ENCODE measurements around the gene TCFL5. TPM values are rescaled to one million over a fixed set of nuclear protein-coding genes. Genes with fewer than 3 reads are reported as not detected.

The TCFL5 gene
- total RNA-seq, 1 experiment from 2014 or later, result 20.4 TPM

GRCh38 chr20:62828051-62828450 is 33.6 kb downstream of the TCFL5 start:
- Mint-ChIP-seq H3K4me1 (peaks cover 26% of the 10 kb centered on the region), H3K27ac (no peak overlapping the region), H3K27me3 (ENCODE audit: low read depth) (no peaks in the 10 kb centered on the region), H3K36me3 (peaks cover 4% of the 10 kb centered on the region; the same call in 1 of the 2 replicates), H3K4me3 (no peak overlapping the region), H3K9me3 (no peaks in the 10 kb centered on the region)
- DNase-seq (ENCODE audit: low spot score) (no peak), ATAC-seq (no peak)
- CTCF ChIA-PET, result interaction anchor here (1.0 kb wide), 1 partner anchor 20 kb away, joined by 4 read pairs; no protein-coding TSS in a partner anchor
- POLR2A ChIA-PET, result no interaction called here
- TF ChIP-seq NR1H2 (CRISPR knock-in tag; IDR thresholded peaks at IDR 0.05), result no peak

DNA sequence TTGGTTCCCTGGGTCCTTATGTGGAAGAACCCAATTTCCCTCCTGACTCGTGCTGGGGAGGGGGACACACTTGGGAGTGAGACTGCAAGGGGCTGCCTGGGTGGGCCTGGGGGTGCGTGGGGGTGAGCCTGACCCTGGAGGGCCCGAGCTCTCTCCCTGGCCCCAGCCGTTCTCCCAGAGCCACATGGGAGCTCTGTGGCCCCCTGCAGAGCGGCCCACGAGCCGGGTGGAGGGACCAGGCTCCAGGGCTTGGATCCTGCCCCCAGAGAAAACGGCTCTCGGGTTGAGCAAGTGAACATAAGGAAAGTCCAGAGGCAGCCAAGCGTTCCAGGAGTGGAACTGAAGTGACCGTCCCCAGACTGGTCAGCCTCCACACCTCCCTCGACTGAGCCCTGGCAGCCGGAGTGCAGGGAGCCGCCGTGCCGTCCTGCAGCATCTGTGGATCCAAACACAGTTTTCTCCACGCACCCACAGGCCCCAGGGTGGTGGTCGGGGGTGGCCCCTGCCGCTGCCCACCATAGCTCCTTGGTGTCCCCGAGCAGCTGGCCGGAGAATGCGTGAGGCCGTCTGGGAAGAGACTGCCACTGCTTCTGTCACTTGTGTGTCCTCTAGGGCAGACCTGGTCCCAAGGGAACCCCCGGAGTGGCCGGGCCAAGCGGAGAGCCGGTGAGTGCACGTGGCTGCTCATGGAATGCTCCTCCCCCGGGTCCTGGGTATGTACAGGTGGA is 34.1 kb downstream of the TCFL5 start:
- Mint-ChIP-seq H3K27ac (no peak overlapping the region), H3K4me1 (peaks cover 24% of the 10 kb centered on the region), H3K27me3 (ENCODE audit: low read depth) (no peaks in the 10 kb centered on the region), H3K36me3 (no peaks in the 10 kb centered on the region; the same call in 1 of the 2 replicates), H3K4me3 (no peak overlapping the region), H3K9me3 (no peaks in the 10 kb centered on the region)
- ChIA-PET CTCF (interaction anchor here (1.0 kb wide), 1 partner anchor 20 kb away, joined by 4 read pairs; no protein-coding TSS in a partner anchor), POLR2A (no interaction called here)
- ATAC-seq, result no peak
- no peak for DNase-seq (ENCODE audit: low spot score)
- no peak for TF ChIP-seq ZNF263 (CRISPR knock-in tag; IDR thresholded peaks at IDR 0.05; ENCODE audit: low read depth)
- no peak for TF ChIP-seq ZNF317 (CRISPR knock-in tag; IDR thresholded peaks at IDR 0.05; ENCODE audit: borderline replicate concordance, low read depth)
- TF ChIP-seq, protein P1, sequence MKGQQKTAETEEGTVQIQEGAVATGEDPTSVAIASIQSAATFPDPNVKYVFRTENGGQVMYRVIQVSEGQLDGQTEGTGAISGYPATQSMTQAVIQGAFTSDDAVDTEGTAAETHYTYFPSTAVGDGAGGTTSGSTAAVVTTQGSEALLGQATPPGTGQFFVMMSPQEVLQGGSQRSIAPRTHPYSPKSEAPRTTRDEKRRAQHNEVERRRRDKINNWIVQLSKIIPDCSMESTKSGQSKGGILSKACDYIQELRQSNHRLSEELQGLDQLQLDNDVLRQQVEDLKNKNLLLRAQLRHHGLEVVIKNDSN (CRISPR knock-in tag; IDR thresholded peaks at IDR 0.05), result no peak
- no peak for TF ChIP-seq FOXJ3 (CRISPR knock-in tag; IDR thresholded peaks at IDR 0.05; ENCODE audit: borderline replicate concordance)
- no peak for TF ChIP-seq PRDM15 (CRISPR knock-in tag; IDR thresholded peaks at IDR 0.05)
- TF ChIP-seq E2F1 (CRISPR knock-in tag; IDR thresholded peaks at IDR 0.05), result no peak
- no peak for TF ChIP-seq TCF7 (CRISPR knock-in tag; IDR thresholded peaks at IDR 0.05; ENCODE audit: low read depth)
- no peak for TF ChIP-seq JUN (CRISPR knock-in tag; IDR thresholded peaks at IDR 0.05)
- TF ChIP-seq, protein P2, sequence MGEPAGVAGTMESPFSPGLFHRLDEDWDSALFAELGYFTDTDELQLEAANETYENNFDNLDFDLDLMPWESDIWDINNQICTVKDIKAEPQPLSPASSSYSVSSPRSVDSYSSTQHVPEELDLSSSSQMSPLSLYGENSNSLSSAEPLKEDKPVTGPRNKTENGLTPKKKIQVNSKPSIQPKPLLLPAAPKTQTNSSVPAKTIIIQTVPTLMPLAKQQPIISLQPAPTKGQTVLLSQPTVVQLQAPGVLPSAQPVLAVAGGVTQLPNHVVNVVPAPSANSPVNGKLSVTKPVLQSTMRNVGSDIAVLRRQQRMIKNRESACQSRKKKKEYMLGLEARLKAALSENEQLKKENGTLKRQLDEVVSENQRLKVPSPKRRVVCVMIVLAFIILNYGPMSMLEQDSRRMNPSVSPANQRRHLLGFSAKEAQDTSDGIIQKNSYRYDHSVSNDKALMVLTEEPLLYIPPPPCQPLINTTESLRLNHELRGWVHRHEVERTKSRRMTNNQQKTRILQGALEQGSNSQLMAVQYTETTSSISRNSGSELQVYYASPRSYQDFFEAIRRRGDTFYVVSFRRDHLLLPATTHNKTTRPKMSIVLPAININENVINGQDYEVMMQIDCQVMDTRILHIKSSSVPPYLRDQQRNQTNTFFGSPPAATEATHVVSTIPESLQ (CRISPR knock-in tag; IDR thresholded peaks at IDR 0.05), result no peak
- TF ChIP-seq CREB1 (CRISPR knock-in tag; IDR thresholded peaks at IDR 0.05), result no peak
- TF ChIP-seq, protein P3, sequence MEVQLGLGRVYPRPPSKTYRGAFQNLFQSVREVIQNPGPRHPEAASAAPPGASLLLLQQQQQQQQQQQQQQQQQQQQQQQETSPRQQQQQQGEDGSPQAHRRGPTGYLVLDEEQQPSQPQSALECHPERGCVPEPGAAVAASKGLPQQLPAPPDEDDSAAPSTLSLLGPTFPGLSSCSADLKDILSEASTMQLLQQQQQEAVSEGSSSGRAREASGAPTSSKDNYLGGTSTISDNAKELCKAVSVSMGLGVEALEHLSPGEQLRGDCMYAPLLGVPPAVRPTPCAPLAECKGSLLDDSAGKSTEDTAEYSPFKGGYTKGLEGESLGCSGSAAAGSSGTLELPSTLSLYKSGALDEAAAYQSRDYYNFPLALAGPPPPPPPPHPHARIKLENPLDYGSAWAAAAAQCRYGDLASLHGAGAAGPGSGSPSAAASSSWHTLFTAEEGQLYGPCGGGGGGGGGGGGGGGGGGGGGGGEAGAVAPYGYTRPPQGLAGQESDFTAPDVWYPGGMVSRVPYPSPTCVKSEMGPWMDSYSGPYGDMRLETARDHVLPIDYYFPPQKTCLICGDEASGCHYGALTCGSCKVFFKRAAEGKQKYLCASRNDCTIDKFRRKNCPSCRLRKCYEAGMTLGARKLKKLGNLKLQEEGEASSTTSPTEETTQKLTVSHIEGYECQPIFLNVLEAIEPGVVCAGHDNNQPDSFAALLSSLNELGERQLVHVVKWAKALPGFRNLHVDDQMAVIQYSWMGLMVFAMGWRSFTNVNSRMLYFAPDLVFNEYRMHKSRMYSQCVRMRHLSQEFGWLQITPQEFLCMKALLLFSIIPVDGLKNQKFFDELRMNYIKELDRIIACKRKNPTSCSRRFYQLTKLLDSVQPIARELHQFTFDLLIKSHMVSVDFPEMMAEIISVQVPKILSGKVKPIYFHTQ (CRISPR knock-in tag; IDR thresholded peaks at IDR 0.05), result no peak
- no peak for TF ChIP-seq GRHL2 (CRISPR knock-in tag; IDR thresholded peaks at IDR 0.05; ENCODE audit: insufficient replicate concordance, severe bottlenecking)

All from WTC11 (cell line).